Left kidney (tissue), 2 donors: ENCODE measurements around the gene RSPH6A. TPM values are rescaled to one million over a fixed set of nuclear protein-coding genes. Genes with fewer than 3 reads are reported as not detected.
"Not testable (repeated sequence)": the region's sequence is repeated elsewhere in the genome, so short reads cannot be mapped to it uniquely, and the experiment has no call there.

Experiments used
- DNase-seq: peaks from one replicate; pipeline ENCODE4 v3.0.0-alpha.2; 2013
- polyA plus RNA-seq: library from polyadenylated mRNA; unstranded; fragments of 120-200 nt; gene quantifications from one replicate; pipeline ENCODE4 v1.2.1, GENCODE V29; 2013; ENCODE audit not compliant: insufficient read length

RSPH6A gene
- polyA plus RNA-seq, 1 donor = not detected

DNA sequence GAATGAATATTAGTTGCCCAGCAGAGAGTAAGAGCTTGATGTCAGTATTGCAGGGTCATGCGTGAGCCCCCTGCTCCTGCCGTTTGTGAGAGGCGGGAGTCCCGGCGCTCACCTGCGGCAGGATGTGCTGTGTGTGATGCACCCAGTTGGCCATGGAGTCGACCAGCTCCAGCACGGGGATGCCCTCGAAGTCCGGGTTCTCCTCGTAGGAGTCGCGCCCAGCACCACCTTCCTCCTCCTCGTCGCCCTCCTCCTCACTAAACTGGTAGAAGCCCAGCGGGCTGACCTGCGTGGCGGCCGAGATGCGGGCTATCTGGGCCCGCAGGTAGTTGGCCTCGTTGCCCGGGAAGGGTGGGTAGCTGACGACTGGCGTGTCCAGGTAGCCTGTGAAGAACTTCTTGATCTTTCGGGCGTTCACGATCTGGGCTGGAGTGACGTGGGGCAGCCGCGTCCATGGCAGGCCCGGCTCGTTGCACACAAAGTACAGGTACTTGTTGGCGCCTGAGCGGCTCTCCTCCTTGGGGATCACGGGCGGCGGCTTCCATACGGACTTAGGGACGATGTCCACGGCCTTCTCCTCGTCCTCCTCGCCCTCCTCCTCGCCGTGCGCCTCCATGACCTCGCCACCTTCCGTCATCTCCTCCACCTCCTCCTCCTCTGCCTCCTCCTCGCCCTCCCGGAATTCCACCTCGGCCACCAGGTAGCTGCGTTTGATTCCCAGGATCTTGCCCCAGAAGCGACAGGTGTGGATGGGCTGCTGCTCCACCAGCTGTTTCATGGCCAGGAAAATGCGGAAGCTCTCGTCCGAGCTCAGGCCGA lies 10.8 kb downstream of the RSPH6A start:
- no peak for DNase-seq

DNA sequence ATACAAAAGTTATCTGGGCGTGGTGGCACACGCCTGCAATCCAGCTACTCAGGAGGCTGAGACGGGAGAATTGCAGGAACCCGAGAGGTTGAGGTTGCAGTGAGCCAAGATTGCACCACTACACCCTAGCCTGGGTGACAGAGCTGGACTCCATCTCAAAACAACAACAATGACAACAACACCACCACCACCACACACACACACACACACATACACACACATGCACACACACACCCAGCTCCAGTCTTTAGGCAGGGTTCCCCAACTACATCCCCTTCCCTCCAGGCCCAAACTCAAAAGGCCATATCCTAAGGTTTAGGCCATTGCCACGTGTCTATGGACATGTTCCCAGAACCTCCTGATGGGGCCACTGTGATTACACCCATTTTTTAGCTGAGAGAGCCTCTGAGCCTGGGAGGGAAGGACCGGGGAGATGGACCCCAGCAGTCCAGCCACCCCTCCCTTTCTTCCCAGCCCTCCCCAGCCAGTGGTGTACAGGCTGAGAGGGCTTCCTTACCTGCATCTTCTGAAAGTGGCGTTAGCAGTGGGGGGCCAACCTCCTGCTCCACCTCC lies 13.4 kb downstream of the RSPH6A start:
- DNase-seq = no peak

DNA sequence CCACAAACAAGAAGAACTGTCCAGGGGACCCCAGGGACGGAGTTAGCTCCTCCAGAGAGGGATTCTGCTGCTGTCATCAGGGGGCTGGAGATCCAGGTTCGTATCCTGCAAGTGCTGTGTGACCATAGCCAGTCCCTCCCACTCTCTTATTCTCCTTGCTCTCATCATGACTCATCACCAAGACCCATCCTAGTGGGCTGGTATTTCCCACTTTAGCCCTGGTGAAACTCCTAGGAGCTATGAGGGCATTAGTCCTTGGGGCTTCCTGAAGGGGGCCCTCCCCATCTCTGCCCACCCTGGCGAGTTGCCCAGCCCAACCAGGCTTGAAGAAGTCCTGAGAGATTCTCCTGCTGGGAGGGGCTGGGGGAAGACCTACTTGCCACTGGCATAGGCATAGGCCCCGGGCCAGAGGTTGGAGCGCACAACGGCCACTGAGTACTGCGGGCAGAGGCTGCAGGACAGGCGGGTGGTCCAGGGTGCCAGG lies 15.0 kb downstream of the RSPH6A start:
- DNase-seq = no peak

DNA sequence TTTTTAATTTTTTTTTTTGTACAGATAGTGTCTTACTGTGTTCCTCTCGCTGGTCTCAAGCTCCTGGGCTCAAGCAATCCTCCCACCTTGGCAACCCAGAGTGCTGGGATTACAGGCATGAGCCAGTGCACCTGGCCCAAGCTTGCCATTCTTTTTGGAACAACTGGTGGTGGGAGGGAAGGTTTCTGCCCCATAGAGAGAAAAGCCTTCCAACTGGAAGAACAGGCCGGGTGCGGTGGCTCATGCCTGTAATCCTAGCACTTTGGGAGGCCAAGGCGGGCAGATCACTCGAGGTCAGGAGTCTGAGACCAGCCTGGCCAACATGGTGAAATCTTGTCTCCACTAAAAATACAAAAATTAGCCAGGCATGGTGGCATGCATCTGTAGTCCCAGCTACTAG lies 15.6 kb downstream of the RSPH6A start:
- not testable (repeated sequence) for DNase-seq

DNA sequence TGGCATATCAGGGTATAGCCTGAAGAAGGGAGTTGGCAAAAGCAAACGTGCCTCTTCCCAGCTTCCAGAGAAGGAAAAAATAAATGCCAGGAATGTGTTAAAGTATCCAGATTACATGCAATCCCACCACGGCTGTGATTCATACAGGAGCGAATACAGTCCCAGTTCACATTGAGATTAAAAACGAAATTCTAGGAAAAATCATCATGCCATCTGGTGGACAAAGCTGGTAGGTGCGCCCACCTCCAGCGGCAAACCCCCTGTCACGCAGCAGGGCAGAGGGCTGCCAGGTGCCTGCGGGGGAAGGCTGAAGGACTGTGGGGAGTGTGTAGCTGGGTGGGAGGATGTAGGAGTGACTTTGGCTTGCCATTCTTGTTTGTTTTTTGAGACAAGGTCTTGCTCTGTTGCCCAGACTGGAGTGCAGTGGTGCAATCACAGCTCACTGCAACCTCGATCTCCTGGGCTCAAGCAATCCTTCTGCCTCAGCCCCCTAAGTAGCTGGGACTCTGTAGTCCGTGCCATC lies 16.1 kb downstream of the RSPH6A start:
- DNase-seq = peak; percentile 77

DNA sequence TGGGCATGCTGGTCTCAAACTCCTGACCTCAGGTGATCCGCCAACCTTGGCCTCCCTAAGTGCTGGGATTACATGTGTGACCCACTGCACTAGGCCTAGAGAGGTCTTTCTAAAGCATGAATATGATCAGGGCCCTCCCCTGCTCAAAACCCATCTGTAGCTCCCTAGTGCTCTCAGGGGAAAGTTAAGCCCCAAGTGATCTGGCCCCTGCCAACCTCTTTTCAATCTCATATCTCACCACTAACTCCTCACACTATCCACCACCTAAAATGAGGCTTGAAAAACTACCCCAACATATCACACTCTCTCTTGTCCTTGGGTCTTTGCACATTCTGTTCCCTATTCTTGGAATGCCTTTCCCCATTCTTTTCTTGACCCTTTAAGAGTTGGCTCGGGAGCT lies 20.5 kb downstream of the RSPH6A start:
- no peak for DNase-seq

DNA sequence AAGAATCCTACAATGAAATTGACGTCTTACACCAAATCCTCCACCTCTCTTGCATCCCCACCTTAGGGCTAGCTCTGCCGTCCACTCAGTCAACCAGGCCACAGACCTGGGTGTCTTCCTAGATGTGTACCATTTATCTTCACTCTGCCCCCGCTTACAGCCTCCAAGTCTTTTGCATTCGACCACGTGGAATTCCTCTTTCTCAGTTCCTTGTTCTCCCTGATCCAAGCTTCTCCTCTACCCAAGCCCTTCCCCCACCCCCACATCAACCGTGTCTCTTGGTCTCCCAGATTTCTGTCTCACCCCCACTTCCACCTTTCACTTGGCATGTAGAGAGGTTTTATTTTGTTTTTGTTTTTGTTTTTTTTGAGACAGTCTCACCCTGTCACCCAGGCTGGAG lies 21.2 kb downstream of the RSPH6A start:
- DNase-seq = no peak

DNA sequence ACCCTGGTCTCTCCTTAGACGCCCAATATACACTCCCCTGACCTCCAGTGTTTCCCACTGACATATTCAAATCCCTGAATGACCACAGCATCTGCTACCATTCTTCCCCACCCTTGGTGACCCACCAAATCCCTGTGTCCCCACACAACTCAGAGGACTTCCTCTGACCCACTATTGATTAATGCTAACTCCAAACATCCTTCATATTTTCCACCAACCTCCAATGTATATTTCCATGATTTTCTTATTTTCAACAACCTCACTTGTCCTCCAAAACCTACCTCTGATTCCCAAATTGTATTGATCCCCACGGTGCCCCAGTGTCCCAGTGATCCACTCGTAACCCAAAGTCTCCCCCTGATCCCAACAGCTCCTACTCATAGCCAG lies 21.9 kb downstream of the RSPH6A start:
- no peak for DNase-seq

DNA sequence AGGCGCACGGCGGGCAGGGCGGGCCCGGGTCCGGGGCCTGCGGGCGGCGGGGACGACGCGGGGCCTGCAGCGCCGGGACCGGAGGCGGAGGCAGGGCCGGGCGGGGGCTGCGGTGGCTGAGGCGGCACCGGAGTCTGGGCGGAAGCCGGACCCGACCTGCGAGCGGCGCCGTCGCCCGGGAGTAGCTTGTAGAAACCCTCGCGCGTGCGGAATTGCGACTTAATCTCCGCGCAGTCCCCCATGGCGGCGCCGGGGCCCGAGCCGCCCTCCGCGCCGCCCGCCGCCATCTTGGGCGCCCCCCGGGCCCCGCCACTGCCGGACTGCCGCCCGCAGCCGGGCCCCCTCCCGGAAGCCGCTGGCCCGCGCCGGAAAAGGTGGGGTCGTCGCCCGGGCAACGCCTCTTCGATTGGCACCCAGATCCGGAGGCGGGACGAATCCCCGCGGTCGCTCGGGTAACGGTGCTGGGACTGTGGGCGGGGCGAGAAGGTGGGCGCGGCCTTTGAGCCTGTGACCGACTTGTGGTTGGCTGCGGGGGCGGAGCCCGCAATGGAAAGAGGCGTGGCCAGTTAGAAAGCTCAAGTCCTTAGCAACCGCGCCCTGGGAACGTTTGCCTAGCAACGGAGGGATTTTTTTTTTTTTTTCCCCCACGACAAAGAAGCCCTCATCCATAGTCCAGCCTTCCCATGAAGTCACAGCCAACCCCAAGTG lies 22.5 kb downstream of the RSPH6A start, which contains the start of gene DMWD:
Gene DMWD (minus strand): TSS at position 376 of the 708 bp plus-strand sequence. CDS start 89 bp downstream, at position 287.
- DNase-seq = peak; percentile 99

DNA sequence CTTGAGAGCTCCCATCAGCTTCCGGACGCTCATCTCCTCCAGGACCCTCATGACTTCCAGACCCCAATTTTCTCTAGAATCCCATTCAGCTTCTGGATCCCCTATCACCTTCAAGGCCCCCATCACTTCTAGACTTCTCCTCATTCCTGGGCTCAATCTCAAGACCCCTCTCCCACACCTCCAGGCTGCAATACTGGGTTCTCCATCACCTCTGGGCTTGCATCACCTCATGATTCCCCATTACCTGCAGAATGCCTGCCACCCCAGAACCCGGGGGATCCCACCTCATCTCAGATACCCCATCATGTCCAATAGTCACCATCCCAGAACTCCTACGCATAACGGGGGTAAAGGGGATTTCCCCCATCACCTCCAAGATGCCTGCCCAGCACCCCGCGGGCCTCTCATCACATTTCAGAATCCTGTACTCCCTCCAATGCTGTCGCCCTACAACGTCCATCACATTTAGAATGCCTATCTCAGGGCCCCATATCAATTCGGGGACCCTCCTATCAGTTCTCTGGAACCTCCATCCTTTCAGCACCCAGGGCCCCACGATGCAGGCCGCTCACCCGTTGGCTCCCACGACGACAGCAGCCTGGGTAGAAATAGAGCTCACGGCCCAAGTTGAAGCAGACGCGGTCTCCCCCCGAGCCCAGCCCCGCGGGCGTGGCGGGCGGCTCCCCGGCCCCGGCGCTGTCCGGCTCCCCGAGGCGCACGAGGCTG lies 23.2 kb downstream of the RSPH6A start:
- DNase-seq = no peak

DNA sequence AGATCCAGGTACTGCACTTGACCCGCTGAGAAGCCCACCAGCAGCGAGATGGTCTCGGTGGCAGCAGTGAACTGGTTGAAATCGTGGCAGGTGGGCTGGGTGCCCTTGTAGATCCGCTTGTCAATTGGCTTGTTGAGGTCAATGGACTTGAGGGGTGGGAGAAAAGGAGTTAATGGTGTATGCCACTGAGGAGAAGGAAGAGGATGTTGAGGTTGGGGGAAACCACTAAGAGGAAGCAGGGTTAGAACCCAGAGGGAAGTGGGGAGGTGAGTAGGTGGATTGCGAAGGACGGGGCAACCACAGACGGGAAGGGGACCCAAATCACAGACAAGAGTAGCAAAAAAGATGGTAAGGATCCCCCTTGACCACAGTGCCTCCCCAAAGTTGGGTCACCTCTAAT lies 24.2 kb downstream of the RSPH6A start:
- DNase-seq = no peak

DNA sequence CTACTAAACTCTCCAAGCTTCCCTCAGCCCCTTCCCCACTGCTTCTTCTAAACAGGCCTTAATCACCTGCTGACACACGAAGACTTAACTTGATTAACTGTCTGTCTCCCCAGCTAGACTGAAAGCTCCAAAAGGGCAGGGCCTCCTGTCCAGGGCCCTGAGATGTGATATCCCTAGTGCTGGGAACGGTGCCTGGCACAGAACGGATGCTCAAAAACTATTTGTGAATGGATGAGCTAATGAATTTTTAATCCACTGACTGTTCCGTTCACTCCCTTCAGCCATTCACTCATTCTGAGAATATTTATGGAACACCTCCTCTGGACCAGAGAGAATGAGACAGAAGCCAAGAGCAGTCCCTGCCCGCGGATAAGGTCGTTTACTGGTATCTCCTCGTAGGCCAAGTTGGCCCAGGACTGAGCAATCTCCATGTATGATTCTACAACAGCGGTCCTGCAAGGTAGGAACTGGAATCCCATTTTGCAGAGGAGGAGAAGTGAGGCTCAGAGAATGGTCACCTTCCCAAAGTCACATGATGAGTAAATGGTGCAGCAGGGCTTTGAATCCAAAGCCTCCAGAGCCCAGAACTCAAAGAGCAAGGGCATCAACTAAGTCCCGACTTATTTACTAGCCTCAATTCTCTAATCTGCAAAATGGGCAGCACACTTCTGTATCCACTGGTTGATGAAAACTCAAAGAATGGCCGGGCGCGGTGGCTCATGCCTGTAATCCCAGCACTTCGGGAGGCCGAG lies 25.9 kb downstream of the RSPH6A start:
- no peak for DNase-seq

DNA sequence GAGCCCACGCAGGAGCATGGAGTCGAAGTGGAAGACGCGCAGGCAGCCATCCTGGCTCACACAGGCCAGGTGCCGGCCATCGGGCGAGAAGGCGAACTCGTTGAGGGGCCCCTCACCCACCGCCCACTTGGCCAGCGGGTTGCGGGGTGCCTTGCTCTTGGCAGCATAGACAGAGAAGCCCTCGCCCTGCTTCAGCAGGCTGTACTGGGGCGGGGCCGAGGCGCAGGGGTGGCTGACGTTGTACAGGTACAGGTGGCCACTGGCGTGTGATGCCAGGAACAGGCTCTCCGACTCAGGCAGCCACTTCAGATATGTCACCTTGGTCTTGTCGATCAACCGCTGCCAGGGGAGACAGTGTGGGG lies 28.6 kb downstream of the RSPH6A start:
- DNase-seq = no peak

DNA sequence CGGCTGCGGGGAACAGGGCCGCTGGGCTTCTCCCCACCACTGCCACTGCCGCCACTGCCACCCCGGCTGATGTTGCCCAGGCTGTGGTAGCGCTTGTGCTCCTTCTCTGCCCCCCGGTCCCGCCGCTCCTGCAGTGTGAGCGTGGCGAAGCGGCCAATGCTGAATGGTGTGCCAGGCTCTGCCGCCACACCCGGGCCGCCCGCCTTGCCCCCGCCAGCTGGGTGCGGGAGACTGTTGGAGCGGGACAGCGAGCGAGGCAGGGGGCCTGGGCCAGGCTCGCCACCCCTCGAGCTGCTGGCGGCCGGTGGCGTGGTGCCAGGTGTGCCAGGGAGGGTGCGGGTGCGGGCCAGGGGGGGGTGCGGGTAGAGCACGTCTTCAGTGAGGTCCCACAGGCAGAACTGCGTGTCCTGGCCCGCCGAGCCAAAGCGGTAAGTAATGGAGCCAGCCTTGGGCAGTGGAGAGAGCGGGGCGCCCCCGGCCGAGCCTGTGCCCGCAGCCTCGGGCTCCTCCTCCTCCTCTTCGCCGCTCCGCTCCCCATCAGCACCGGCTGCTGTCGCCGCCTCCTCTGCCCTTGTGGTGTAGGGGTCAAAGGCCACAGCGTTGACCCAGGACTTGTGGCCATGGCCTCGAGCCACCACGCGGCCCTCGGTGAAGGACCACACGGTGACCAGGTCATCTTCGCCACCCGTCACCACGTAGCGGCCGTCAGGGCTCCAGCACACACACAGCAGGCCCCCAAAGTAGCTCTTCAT lies 29.2 kb downstream of the RSPH6A start:
- no peak for DNase-seq

DNA sequence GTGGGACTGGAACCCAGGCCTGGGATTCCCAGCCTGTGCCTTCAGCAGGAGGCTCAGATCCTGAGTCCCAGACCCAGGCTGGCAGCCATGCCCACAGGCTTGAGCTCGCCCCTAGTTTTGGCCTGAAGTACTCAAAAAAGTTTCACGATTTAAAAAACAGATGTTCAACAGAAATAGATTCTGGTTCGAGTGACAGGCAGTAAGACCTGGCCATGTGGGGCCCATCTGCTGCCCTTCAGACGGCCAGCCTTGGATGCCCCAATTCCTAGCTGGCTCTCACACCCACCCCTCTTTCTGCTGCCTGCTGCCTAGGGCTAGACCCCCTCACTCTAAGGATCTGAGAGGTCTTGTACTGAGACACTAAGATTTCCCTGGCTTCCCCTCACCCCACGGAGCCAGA lies 30.0 kb downstream of the RSPH6A start:
- no peak for DNase-seq

DNA sequence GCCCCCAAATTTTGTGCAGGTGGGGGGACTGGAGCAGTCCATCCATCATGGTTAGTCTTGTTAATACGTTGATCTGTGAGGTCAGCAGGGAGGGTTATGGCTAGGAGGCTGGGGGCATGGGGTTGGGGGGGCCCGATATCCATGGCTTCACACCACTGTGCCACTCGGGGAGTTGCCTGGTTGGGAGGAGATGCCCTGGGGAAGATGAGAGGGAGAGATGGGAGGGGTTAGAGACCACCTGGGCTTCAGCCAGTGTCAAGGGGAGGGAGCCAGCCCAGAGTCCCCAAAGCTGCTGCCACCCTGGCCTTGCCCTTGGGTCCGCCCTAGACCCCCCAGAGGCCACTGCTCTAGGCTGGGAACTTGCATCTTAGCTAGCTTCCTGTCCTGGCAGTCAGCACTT lies 31.0 kb downstream of the RSPH6A start:
- DNase-seq = no peak

DNA sequence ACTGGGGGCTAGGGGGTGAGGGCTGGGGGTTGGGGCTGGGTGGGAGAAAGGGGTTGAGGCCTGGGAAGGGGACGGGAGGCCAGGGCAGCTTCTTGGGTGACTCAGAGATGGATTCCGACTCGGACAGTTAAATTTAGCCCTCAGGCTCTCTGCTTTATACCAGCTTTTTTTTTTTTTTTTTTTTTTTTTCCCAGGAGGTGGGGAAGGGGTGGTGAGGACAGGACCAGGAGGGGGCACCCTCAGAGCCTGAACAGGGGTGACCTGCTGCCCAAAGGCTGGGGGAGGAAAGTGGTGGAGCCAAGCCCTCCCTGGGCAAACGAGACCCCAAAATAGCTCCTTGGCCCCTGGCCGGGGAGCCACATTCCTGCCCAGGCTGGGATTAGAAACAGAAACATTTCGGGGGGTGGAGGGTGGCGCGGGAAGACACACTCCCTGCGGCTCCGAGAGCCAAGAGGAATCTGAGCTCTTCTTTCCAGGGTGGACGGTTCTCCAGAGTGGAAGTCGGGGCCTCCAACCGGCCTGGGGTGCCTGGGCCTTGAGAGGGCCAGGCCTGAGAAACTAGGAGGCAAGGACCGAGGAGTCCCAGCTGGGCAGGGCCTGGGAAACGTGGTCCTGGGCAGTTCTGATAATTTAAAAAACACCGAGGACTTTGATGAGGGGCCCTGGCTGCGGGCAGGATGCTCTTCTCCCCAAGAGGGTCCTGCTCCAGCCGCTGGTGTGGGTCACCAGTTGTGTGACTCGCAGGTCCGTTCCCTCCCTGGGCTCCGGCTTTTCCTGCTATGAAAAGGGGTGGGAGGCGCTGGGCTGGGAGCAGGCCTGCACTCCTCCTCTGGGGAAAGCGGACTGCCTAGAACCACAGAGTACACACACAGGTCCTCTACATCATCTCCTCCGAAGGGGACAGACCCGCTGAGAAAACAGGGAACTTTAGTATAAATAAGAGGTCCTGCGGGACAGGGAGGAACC lies 32.0 kb downstream of the RSPH6A start:
- no peak for DNase-seq

DNA sequence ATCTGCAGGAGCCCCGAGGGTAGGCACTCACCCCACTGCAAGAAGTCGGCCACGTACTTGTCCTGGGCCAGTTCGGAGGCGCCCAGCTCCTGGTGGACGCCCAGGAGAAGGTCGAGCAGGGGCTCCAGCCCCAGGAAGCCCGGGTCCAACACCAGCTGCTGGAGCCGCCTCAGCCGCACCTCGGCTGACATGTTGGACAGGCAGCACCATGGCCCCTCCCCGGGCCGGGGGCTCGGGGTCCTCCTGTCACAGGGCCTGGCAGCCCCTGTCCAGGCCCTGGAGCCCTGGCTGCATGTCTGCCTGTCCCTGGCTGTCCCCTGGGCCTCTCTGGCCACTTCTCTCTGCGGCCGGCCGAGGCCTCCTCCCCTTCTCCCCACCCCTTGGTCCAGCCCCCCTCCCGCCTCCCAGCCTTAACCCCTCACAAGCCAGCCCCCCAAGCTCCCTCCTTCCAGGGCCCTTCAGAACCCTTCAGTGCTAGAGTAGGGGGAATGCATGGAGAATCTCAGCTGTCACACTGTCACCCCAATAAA lies 32.9 kb downstream of the RSPH6A start, which contains the start of gene DMPK:
Gene DMPK (minus strand): TSS at position 329 of the 530 bp plus-strand sequence. CDS start 138 bp downstream, at position 191.
- no peak for DNase-seq
